GM18873 (cell line): Measurements from ENCODE around the gene FHIT.
"Not testable (repeated sequence)": the region's sequence is repeated elsewhere in the genome, so short reads cannot be mapped to it uniquely, and the experiment has no call there.

Experiments used
- ATAC-seq: cut with Tn5 transposase; IDR thresholded peaks from one replicate; pipeline ENCODE4 v1.9.1; 2021; ENCODE audit warnings: mild to moderate bottlenecking, moderate library complexity, moderate number of reproducible peaks; ENCODE audit not compliant: unreplicated experiment, low FRiP score

FHIT gene

GRCh38 chr3:60954048-60954447 lies 297.2 kb downstream of the FHIT start:
- ATAC-seq, result no peak

GRCh38 chr3:60953351-60953750 lies 297.9 kb downstream of the FHIT start:
- no peak for ATAC-seq

- no peak for ATAC-seq
Observed at GRCh38 chr3:60952055-60952454, 299.2 kb downstream of the FHIT start.

DNA sequence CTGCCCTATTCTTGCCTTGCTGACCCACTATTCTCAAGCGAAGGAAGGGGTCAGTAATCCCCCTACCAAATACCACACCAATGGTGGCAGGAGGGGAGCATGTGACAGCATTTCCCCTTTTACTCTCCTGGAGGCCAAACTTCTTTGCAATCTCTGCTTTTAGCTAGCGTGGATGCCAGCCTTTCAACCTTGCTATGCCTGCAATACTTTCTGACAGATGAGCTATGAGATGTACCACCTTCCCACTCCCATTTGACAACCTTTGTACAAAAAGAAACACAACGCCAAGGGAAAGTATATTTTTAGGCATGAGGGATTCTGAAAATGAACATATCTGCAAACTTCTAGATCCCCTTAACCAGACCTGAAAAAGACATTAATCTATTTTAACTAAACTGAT lies 302.1 kb downstream of the FHIT start:
- no peak for ATAC-seq

GRCh38 chr3:60948488-60948887 lies 302.8 kb downstream of the FHIT start:
- ATAC-seq, result no peak

- no peak for ATAC-seq
Observed at GRCh38 chr3:60935709-60936108, 315.5 kb downstream of the FHIT start.

DNA sequence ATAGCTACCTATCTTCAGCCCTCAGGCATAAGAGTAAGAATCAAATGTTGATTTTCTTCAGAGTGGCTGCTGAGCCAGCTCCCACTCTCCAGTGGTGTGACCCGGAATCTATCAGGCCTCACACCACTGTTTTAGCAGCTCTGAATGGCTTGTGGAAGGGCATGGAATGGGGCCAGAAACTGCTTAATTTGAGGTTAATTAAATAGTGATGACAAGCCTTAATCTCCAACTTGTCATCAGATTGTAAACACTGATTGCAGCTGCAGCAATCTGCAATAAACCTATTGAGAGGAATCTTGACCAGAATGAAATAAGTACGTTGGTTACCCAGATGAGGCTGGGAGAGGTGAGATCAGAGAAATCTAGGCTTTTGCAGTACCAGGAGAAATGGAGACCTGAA lies 317.4 kb downstream of the FHIT start:
- no peak for ATAC-seq

DNA sequence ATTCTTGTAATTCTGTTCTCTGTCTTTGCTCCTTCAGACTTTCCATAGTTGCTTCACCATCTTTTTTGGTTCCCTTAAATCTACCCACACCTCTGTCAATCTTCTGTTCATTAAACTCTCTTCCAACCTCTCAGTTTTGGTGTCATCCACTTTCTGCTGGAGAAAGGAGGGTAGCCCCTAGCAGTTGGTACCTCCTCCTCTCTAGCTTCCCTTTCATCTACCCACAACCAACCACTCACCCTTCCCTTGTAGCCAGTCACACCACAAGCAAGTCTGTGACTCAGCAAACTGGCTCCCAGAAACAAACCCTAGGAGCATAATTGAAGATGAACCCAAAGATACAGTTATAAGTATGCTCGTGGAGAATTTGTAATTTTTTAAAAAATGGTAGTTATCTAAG lies 318.6 kb downstream of the FHIT start:
- no peak for ATAC-seq

DNA sequence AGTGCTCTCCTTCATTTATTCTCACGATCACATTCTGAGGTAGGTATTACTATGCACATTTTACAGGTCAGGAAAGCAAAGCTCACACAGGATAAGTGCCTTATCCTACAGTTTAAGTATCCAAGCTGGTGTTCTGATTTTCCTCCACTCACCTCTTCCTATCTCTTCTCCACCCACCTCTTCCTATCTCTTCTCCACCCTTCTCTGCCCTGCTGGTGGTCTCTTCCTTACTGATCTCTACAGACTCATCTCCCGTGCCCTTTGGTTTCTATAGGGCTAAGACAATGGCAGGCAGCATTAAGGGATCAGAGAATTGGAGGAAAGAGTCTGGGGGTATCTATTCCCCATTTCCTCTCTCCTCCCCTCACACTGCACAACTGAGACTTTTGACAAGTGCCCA lies 319.1 kb downstream of the FHIT start:
- no peak for ATAC-seq

DNA sequence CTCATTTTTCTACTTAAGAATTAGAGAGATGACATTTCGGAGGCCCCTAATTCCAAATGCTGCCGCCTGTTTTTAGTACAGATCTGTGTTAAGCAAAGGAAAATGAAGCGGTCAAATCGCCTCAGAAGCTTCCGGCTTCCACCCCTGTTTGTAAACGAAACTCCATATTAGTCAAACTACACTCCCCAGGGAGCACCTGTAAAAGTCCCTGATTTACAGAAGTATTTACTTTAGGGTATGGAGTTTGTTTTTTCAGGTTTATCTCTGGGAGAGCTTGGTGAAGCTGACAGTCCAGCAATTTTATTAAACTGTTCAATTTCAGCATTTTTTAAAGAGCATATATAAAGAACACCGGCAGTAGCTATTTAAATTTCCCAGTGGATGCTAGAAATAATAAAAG lies 319.8 kb downstream of the FHIT start:
- no peak for ATAC-seq

DNA sequence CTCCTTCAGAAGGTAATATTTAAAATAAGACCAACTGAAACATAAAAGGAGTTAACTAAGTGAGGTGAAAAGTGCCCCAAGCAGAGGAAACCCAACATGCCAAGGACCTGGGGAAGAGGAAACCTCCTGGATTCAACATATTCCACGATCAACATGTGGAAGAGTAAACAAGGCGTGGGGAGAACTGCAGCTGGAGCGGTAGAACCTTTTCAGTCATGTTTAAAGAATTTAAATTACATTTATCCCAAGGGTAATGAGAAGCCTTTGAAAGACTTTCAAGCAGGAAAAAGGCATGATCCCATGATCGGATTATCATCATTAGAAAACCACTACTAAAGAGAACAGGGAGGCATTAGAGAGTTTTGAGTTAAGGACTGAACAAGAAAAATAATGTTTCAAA lies 330.7 kb downstream of the FHIT start:
- no peak for ATAC-seq

GRCh38 chr3:60919296-60919695 lies 332.0 kb downstream of the FHIT start:
- ATAC-seq, result no peak

DNA sequence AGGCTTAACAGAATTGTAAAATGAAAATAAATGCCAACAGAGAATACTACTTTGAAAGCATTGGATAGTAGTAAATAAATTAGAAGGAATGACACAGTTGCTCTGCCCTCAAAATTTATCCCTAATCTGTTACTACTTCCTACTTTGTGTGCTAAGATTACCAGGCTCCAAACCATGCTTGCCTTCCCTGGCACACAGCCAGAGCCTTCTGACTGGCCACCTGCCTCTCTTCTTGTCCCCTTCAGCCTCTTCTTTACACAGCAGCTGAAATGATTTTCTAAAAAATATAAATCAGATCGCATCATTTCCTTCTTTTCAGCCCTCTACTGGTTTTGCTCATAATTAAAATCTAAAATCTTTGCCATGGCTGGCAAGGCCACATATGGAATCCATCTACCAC lies 334.1 kb downstream of the FHIT start:
- ATAC-seq, result no peak

DNA sequence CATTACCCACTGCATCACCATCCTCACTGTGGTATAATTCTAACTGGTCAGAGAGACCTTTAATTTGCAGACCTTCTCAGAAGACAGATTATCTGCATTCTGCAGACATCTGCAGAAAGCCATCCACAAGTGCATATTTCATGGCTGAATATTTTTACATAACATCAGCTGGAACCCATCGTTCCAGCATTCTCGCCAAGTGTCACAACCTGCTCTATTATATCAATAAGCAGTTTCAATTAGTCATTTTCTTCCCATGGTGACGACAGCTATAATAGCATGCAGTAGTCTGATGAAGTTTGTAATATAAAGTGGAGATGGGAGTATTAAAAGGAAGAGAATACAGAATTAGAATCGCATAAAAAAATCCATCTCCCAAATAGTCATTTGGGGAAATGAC lies 334.7 kb downstream of the FHIT start:
- ATAC-seq, result no peak

- ATAC-seq, result no peak
Observed at GRCh38 chr3:60913474-60913873, 337.8 kb downstream of the FHIT start.

- no peak for ATAC-seq
Observed at GRCh38 chr3:60912876-60913275, 338.4 kb downstream of the FHIT start.

DNA sequence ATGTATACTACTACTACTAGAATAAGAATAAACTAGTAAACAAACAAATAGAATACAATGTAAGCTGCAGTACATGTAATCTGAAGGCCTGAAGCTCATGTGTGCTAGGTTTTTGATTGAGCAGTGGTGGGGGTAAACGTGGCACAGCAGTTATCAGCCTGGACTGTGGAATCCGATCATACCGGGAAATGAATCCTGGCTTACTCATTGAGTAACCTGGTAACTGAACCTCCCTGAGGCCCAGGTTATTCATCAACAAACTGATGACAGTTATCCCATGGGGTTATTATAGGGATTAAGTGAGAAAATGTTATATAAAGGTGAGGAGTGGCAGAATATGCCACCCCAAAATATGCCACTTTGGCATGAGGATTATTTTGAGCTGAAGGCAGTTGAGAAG lies 339.1 kb downstream of the FHIT start:
- no peak for ATAC-seq

DNA sequence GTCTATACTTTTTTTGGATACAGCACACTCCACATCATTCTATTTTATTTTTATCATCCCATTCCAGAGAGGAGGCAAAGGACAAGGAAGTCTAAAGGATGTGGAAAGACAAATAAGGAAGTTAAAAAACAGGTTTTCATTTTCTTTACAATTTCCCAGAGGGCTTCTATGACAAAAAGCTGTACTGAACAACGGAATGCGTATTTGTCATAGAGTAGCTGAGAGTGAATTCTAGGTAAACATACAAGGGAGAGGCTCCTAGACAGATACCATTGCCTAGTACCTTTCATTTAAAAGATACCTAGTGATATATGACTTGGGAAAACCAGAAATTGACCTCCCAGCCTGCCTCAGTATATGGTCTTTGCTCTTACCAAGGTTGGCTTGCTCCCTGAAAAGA lies 341.7 kb downstream of the FHIT start:
- ATAC-seq, result no peak

- ATAC-seq, result no peak
Observed at GRCh38 chr3:60906283-60906682, 345.0 kb downstream of the FHIT start.

DNA sequence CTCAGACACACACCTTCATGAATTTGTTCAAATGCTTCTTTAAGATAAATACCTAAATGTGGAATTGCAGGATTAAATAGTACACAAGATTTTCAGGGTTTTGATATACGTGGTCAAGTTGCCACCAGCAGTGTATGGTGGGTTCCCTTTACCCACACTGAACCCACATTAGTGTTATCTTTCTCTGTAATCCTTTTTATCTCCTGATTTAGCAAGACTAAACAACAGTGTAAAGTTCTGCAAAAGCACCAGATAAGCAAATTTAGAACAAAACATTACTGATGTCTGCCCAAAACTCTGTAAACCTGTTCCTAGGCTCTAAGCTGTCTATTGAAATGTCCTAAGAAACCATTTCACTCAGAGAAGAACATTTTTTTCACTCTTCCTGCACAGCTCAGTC lies 352.9 kb downstream of the FHIT start:
- no peak for ATAC-seq

GRCh38 chr3:60893946-60894345 lies 357.3 kb downstream of the FHIT start:
- no peak for ATAC-seq

DNA sequence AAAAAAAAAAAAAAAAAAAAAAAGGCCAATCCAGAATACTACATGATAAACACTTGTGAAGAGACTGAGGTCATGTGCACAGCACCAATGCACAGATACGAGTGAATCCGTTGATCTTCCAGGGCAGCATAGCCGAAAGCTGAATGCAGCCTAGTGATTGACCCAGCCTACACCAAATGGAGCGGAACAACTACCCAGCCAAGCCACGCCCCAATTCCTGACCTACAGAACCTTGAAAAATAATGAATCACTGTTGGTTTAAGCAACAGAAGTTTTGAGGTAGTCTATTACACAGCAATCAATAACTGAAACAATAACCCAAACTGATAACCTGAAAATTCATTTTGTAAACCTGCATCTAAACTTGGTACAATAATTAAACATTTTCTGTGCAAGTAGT lies 361.0 kb downstream of the FHIT start:
- no peak for ATAC-seq

GRCh38 chr3:60888952-60889351 lies 362.3 kb downstream of the FHIT start:
- not testable (repeated sequence) for ATAC-seq

- no peak for ATAC-seq
Observed at GRCh38 chr3:60887574-60887973, 363.7 kb downstream of the FHIT start.
